ENCODE measurements around the gene PRM3.

Gene PRM3

GRCh38 chr16:11268921-11269375 is 4.5 kb downstream of the PRM3 start, which contains the start of gene TNP2:
TNP2 (minus strand) TSS chr16:11269325; CDS start chr16:11269262, 63 bp downstream.
- no peak within 1 kb of the TSS for H2AFZ ChIP-seq (ENCODE audit: low read length, unreplicated experiment)
- H3K4me1 ChIP-seq (ENCODE audit: control insufficient read depth, insufficient read depth, low read length, unreplicated experiment), result no peaks in the 10 kb centered on the region
- H3K4me3 ChIP-seq (ENCODE audit: low read depth, low read length), result no peak within 1 kb of the TSS
- H3K36me3 ChIP-seq (ENCODE audit: insufficient read depth, low read length), result no peaks in the 10 kb centered on the region
- peaks cover 3% of the 10 kb centered on the region; the same call in 1 of the 2 replicates for H3K27me3 ChIP-seq (ENCODE audit: insufficient read depth, low read length)
- H3K27ac ChIP-seq (ENCODE audit: low read depth, low read length), result no peak within 1 kb of the TSS
- no peaks in the 10 kb centered on the region for H3K79me2 ChIP-seq (ENCODE audit: control insufficient read depth, insufficient read depth, low read length, unreplicated experiment)

GRCh38 chr16:11265124-11265523 is 8.3 kb downstream of the PRM3 start:
- Histone ChIP-seq H2AFZ (ENCODE audit: low read length, unreplicated experiment) (no peak overlapping the region), H3K4me3 (ENCODE audit: low read depth, low read length) (no peak overlapping the region), H3K79me2 (ENCODE audit: control insufficient read depth, insufficient read depth, low read length, unreplicated experiment) (no peaks in the 10 kb centered on the region), H3K27ac (ENCODE audit: low read depth, low read length) (no peak overlapping the region), H3K36me3 (ENCODE audit: insufficient read depth, low read length) (no peaks in the 10 kb centered on the region), H3K4me1 (ENCODE audit: control insufficient read depth, insufficient read depth, low read length, unreplicated experiment) (no peaks in the 10 kb centered on the region), H3K27me3 (ENCODE audit: insufficient read depth, low read length) (peaks cover 3% of the 10 kb centered on the region; the same call in 1 of the 2 replicates)

DNA sequence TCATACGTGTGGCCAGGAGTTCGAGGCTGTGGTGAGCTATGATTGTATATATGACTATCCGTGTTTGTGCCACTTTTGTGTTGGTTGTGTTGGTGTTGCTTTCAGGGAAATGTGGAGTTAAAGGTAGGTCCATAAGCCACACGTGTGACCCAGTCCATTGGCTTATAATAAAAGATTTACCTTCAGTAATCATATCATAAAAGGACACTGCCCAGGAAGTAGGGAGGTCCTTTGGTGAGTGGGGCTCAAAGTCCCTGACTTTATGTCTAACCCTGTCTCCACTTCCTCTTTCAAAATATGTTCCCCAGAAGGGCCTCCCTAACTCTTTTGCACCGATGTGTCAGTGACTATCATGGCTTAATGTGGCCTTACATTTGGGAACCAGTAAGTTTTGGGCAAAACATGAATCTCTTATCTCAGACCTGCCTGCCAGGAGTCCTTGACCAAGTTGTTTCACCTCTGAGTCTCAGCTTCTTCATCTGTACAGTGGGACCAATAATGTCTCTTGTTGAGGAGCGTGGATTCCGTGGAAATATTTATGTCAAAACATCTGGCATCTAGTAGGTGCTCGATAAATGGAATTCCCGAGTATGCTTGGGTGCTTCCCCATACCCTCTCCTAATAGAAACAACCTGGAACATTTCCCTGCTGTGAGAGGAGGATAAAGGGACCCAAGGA is 9.1 kb downstream of the PRM3 start:
- Histone ChIP-seq H3K36me3 (ENCODE audit: insufficient read depth, low read length) (no peaks in the 10 kb centered on the region), H2AFZ (ENCODE audit: low read length, unreplicated experiment) (no peak overlapping the region), H3K4me3 (ENCODE audit: low read depth, low read length) (no peak overlapping the region), H3K4me1 (ENCODE audit: control insufficient read depth, insufficient read depth, low read length, unreplicated experiment) (peaks cover under 1% of the 10 kb centered on the region), H3K27me3 (ENCODE audit: insufficient read depth, low read length) (peaks cover 3% of the 10 kb centered on the region; the same call in 1 of the 2 replicates), H3K27ac (ENCODE audit: low read depth, low read length) (no peak overlapping the region), H3K79me2 (ENCODE audit: control insufficient read depth, insufficient read depth, low read length, unreplicated experiment) (no peaks in the 10 kb centered on the region)

DNA sequence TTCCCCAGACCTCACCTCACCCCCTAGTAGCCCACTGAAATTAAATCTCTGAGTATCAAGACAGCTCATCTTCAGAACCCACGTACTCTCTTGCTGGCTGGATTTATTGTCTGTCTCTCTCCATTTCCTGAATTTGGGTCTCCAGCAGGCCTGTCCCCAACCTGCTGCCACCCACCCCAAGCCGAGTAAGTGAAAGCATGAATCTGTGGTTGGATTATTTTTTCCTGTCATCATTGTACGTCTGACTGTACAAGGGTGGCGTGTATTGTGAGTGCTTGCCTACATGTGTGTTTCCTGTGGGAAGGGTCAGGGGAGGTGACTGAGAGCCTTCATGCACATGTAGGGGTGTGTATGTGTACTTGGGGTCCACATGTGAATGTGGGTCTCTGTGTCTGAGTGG is 9.7 kb downstream of the PRM3 start:
- H2AFZ ChIP-seq (ENCODE audit: low read length, unreplicated experiment), result no peak overlapping the region
- no peaks in the 10 kb centered on the region for H3K79me2 ChIP-seq (ENCODE audit: control insufficient read depth, insufficient read depth, low read length, unreplicated experiment)
- no peak overlapping the region for H3K4me3 ChIP-seq (ENCODE audit: low read depth, low read length)
- H3K27me3 ChIP-seq (ENCODE audit: insufficient read depth, low read length), result peaks cover 3% of the 10 kb centered on the region; the same call in 1 of the 2 replicates
- no peaks in the 10 kb centered on the region for H3K36me3 ChIP-seq (ENCODE audit: insufficient read depth, low read length)
- H3K4me1 ChIP-seq (ENCODE audit: control insufficient read depth, insufficient read depth, low read length, unreplicated experiment), result peaks cover 6% of the 10 kb centered on the region
- H3K27ac ChIP-seq (ENCODE audit: low read depth, low read length), result no peak overlapping the region

DNA sequence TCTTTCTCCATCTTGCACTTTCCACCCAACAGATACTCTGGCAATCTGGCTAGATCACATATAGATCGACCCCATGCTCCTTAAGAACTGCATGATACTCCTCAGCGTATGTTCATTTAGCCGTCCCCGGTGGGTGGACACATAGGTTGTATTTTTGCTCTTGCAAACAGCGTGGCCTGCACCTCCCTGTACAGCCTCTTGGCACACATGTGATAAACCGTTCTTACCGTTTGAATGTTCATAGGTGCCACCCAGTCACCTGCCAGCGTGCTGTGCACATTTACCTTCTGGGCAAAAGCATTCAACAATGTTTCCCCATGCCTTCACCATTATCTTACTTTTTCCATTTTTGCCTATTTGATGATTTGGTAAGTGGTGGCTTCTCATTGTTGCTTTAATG is 10.5 kb downstream of the PRM3 start:
- Histone ChIP-seq H3K79me2 (ENCODE audit: control insufficient read depth, insufficient read depth, low read length, unreplicated experiment) (no peaks in the 10 kb centered on the region), H3K4me3 (ENCODE audit: low read depth, low read length) (no peak overlapping the region), H3K4me1 (ENCODE audit: control insufficient read depth, insufficient read depth, low read length, unreplicated experiment) (peaks cover 7% of the 10 kb centered on the region), H2AFZ (ENCODE audit: low read length, unreplicated experiment) (no peak overlapping the region), H3K27me3 (ENCODE audit: insufficient read depth, low read length) (peaks cover 3% of the 10 kb centered on the region; the same call in 1 of the 2 replicates), H3K27ac (ENCODE audit: low read depth, low read length) (no peak overlapping the region), H3K36me3 (ENCODE audit: insufficient read depth, low read length) (no peaks in the 10 kb centered on the region)

DNA sequence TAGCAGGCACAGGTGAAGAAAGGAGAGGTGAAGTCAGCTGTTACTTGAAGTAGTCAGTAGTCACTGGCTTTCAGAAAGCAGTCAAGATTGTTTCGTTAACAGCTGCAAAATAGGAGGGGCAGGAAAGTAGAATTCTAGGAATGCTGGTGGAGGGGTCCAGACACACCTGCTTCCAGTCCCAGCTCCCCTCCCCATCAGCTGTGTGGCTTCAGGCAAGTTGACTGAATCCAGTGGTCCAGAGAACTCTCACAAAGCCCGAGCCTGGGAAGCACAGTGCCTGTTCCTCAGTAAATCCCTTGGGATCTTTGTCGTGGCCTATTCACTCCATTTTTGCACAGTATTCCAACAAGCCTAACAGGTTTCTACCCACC is 12.8 kb downstream of the PRM3 start:
- no peaks in the 10 kb centered on the region for H3K36me3 ChIP-seq (ENCODE audit: insufficient read depth, low read length)
- H3K4me3 ChIP-seq (ENCODE audit: low read depth, low read length), result no peak overlapping the region
- H3K79me2 ChIP-seq (ENCODE audit: control insufficient read depth, insufficient read depth, low read length, unreplicated experiment), result no peaks in the 10 kb centered on the region
- H2AFZ ChIP-seq (ENCODE audit: low read length, unreplicated experiment), result no peak overlapping the region
- H3K27me3 ChIP-seq (ENCODE audit: insufficient read depth, low read length), result no peaks in the 10 kb centered on the region
- H3K27ac ChIP-seq (ENCODE audit: low read depth, low read length), result no peak overlapping the region
- H3K4me1 ChIP-seq (ENCODE audit: control insufficient read depth, insufficient read depth, low read length, unreplicated experiment), result peaks cover 11% of the 10 kb centered on the region

DNA sequence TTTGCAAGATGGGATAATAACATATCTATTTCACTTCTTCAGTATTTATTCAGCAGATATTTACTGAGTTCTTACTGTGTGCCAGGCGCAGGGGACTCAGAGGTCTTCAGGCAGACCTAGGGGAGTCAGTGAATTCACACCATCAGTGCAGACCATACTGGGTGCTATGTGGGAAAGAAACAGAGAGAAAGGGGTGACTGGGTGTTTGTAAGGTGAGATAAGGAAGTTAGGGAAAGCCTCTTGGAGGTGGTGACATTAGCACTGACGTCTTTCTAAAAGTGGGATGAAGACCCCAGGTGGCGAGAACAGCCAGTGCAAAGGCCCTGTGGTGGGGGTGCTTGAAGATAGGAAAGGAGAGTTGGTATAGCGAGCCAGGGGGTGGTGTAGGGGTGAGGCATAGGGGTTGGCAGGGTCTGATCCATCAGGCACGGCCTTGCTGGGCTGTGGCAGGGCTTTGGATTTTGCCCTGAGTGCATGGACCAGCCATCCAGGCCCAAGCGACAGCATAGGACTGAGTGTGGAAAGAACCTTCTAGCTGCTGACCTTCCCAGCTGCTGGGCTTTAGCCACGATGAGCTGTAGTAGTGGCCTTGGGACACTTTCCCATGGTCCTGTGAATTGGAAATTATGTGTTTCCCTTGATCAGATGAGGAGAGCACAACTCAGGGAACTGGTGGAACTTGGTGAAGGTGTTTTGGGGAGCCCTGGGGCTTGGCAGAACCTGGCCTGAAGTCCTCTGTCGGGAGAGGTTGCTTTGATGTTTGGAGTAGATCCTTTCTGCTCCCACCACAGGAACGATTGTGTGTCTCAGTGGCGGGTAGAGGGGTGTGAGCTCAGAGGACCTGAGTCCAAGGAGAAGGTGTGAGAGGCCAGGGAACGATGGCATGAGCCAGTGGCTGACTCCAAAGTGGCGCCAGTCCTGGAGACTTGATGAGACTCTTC is 13.5 kb downstream of the PRM3 start:
- H2AFZ ChIP-seq (ENCODE audit: low read length, unreplicated experiment), result no peak overlapping the region
- peaks cover 11% of the 10 kb centered on the region for H3K4me1 ChIP-seq (ENCODE audit: control insufficient read depth, insufficient read depth, low read length, unreplicated experiment)

DNA sequence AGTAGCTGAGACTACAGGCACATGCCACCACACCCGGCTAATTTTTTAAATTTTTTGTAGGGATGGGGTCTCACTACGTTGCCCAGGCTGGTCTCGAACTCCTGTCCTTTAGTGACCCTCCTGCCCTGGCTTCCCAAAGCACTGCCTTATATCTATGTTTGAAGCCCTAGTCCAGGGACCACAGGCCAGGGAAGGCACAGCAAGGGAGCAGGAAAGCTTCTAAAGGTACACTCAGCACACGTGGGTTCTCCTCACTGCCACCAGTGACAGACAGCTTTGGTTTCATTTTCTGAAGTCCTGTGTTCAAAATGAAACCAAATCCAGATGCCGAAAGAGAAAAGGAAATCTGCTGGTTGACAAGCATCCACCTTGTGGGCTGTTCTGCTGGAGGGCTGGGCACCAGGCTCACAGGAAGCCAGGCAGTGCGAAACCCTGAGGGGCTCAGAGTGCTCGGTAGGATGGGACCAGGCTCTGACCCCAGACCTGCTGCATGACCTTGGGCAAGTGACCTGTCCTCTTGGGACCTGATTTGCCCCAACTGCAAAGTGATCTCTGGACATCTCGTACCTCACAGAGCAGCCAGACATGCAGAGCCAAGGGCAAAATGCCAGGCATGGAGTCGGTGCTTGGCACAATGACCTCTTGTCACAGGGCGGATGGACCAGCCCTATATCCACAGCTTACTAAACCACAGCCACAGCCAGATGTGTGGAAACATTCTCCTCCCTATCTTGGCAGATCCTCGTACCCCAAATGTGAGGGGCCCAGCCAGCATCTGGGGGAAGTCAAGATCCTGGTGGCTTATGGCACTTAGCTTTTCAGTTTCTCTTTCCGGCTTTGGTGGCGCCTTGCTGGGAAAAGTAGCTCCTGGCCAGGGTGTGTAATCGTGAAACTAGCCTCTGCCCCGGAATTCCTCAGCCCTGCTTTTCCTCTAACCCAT is 14.6 kb downstream of the PRM3 start:
- Histone ChIP-seq H3K27me3 (ENCODE audit: insufficient read depth, low read length) (no peaks in the 10 kb centered on the region), H3K36me3 (ENCODE audit: insufficient read depth, low read length) (no peaks in the 10 kb centered on the region), H3K4me3 (ENCODE audit: low read depth, low read length) (peak overlapping the region; percentile 55), H3K4me1 (ENCODE audit: control insufficient read depth, insufficient read depth, low read length, unreplicated experiment) (peaks cover 16% of the 10 kb centered on the region), H3K79me2 (ENCODE audit: control insufficient read depth, insufficient read depth, low read length, unreplicated experiment) (peaks cover 6% of the 10 kb centered on the region), H2AFZ (ENCODE audit: low read length, unreplicated experiment) (peak overlapping the region; percentile 21), H3K27ac (ENCODE audit: low read depth, low read length) (no peak overlapping the region)

More for the DNA sequence above, 13.5 kb downstream of the PRM3 start:
- H3K4me3 ChIP-seq (ENCODE audit: low read depth, low read length), result no peak overlapping the region
- H3K27ac ChIP-seq (ENCODE audit: low read depth, low read length), result no peak overlapping the region
- H3K79me2 ChIP-seq (ENCODE audit: control insufficient read depth, insufficient read depth, low read length, unreplicated experiment), result peaks cover under 1% of the 10 kb centered on the region
- no peaks in the 10 kb centered on the region for H3K27me3 ChIP-seq (ENCODE audit: insufficient read depth, low read length)
- H3K36me3 ChIP-seq (ENCODE audit: insufficient read depth, low read length), result no peaks in the 10 kb centered on the region

DNA sequence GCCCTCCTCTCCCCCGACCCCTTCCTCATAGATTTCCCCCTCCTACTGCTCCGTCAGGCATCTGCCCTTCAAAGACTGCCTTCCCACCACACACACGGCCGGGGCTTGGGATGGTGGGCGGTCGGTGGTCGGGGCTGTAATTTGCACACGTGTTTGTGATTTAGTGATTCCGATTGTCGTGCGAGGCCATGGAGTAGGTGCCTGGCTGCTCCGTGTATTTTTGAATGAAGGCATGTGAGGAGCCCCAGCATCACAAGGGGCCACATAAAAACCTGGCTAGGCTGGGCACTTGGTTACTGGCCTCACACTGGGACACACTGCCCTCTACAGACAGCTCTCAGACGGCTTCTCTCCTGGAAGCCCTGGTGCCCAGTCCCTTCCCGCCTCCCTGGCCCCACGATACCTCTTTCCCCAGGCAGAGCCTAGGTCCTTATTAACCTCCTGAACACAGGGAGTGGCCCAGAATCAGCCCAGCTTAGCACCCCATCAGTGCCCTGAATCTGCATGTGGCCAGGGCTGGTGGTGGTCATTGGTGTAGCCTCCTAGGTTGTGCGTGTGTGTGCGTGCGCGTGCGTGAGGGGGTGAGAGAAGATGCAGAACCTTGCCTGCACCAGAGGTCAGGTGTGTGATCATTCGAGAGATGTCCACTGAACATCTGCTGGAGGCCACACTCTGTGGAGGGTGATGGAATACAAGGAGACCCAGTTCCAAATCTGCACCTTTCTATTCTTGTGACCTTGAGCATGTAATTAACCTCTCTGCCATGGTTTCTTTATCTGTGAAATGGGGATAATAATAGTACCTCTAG is 16.1 kb downstream of the PRM3 start:
- H3K27me3 ChIP-seq (ENCODE audit: insufficient read depth, low read length), result no peaks in the 10 kb centered on the region
- no peaks in the 10 kb centered on the region for H3K36me3 ChIP-seq (ENCODE audit: insufficient read depth, low read length)
- H3K4me1 ChIP-seq (ENCODE audit: control insufficient read depth, insufficient read depth, low read length, unreplicated experiment), result peaks cover 25% of the 10 kb centered on the region
- H2AFZ ChIP-seq (ENCODE audit: low read length, unreplicated experiment), result peak overlapping the region; percentile 41
- peak overlapping the region; percentile 87 for H3K4me3 ChIP-seq (ENCODE audit: low read depth, low read length)
- H3K79me2 ChIP-seq (ENCODE audit: control insufficient read depth, insufficient read depth, low read length, unreplicated experiment), result peaks cover 6% of the 10 kb centered on the region
- H3K27ac ChIP-seq (ENCODE audit: low read depth, low read length), result peak overlapping the region; percentile 80; the same call in 1 of the 2 replicates
